Activated T-cell treated with anti-CD3 and anti-CD28 coated beads, Interleukin-2, amount 50 U/mL, for 24 hours (primary cell): Measurements from ENCODE around the gene CD72.

Source experiments
- DNase-seq: peaks from one replicate; pipeline ENCODE4 v3.0.0-alpha.2; 2020
- H3K27ac Mint-ChIP-seq: 2 replicates; pipeline ENCODE4 v1.8.0; 2020; ENCODE audit warnings: mild to moderate bottlenecking, mixed read lengths
- H3K27me3 Mint-ChIP-seq: 2 replicates; pipeline ENCODE4 v1.8.0; 2020; ENCODE audit warnings: mixed read lengths
- H3K36me3 Mint-ChIP-seq: 2 replicates; pipeline ENCODE4 v1.8.0; 2020; ENCODE audit warnings: low read depth, mixed read lengths
- H3K4me1 Mint-ChIP-seq: 2 replicates; pipeline ENCODE4 v1.8.0; 2020; ENCODE audit warnings: low read depth, mixed read lengths
- H3K4me3 Mint-ChIP-seq: 2 replicates; pipeline ENCODE4 v1.8.0; 2020; ENCODE audit warnings: mild to moderate bottlenecking, moderate library complexity, mixed read lengths
- H3K9me3 Mint-ChIP-seq: 2 replicates; pipeline ENCODE4 v1.8.0; 2020; ENCODE audit warnings: mixed read lengths

CD72 gene, protein sequence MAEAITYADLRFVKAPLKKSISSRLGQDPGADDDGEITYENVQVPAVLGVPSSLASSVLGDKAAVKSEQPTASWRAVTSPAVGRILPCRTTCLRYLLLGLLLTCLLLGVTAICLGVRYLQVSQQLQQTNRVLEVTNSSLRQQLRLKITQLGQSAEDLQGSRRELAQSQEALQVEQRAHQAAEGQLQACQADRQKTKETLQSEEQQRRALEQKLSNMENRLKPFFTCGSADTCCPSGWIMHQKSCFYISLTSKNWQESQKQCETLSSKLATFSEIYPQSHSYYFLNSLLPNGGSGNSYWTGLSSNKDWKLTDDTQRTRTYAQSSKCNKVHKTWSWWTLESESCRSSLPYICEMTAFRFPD

DNA sequence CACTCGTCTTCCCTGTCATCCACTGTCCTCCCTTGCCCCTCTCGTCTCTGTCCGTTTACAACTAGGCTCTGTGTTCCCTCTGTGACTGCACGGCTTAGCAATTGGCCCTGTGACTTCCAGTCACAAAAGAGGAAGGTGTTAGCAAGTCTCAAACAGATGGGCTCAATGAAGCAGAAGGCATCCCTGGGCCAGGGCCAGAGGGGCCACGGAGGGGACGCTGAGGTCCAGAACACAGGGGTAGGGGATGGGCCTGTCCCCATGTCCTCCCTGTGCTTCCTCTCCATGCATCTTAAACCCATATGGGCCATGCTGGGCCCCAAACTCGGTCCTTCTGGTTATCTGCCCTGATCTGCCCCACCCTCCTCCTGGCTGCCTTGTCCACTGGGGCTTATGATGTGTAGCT is at the start of gene CD72:
Gene CD72 (minus strand): TSS at position 89 of the 403 bp plus-strand sequence. CDS start 110 bp downstream, outside the sequence.
- DNase-seq, result no peak
- H3K4me3 Mint-ChIP-seq, result peak within 1 kb of the TSS; percentile 74
- H3K27me3 Mint-ChIP-seq, result no peaks in the 10 kb centered on the region
- H3K27ac Mint-ChIP-seq, result peak within 1 kb of the TSS; percentile 89
- no peaks in the 10 kb centered on the region for H3K36me3 Mint-ChIP-seq
- peaks cover 46% of the 10 kb centered on the region for H3K4me1 Mint-ChIP-seq
- H3K9me3 Mint-ChIP-seq, result no peaks in the 10 kb centered on the region

DNA sequence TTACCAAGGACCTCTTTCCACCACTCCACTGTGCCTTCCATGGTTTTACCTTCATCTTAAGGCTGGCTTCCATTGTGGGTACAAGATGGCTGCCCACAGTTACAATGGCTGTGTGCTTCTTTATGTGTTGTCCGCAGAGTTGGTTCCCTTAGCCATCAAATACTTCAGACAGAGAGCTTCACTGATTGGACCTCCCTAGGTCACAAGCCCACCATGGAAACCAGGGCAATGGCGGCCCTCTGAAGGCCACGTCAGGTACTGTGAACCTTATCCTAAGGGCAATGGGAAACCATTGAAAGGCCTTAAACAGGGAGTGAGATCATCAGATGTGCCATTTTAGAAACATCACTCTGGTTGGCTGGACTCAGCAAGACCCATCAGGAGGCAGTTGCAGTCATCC is 49.7 kb upstream of the CD72 start:
- Mint-ChIP-seq H3K27me3 (no peaks in the 10 kb centered on the region), H3K4me1 (peaks cover 27% of the 10 kb centered on the region), H3K4me3 (no peak overlapping the region), H3K27ac (no peak overlapping the region), H3K9me3 (no peaks in the 10 kb centered on the region), H3K36me3 (peaks cover 5% of the 10 kb centered on the region)
- DNase-seq, result no peak

DNA sequence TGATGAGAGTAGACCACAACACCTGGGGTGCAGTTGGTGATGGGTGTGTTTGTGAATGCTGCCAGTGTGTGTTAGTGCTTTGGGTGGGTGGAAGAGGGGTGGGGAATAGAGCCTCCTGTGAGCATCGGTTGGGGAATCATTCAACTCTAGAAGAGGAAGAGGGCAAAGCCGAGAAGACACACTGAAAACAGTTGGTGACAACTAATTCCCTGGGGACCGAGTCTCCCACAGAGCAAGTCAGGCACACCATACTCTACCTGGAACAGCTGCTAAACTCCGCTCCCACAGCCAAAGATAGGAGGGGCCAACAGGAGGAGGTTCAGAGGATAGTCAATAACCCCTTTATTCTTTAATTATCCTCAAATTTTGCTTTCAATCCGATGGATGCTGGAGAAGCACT is 48.3 kb upstream of the CD72 start:
- Mint-ChIP-seq H3K36me3 (peaks cover 19% of the 10 kb centered on the region), H3K4me3 (no peak overlapping the region), H3K9me3 (no peaks in the 10 kb centered on the region), H3K27ac (no peak overlapping the region), H3K27me3 (no peaks in the 10 kb centered on the region), H3K4me1 (peaks cover 40% of the 10 kb centered on the region)
- DNase-seq, result no peak

DNA sequence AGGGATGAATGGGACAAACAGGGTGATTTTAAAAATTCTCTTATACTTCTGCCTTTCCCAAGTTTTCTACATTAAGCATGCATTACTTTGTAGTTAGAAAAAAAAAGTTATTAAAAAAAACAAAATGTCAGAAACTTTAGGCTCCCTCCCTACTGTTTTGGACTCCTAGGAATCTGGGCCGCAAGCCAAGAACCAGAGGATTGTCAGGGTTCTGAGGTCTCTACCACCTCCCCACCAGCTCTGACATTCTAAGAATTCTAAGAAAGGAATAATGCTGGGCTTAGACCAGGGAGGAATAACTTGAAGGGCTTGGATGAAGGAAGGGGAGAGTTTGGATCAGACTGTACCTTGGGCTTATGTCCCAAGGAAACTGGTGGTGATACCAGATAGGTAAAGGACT is 47.8 kb upstream of the CD72 start:
- no peak overlapping the region for H3K27ac Mint-ChIP-seq
- no peaks in the 10 kb centered on the region for H3K27me3 Mint-ChIP-seq
- peaks cover 23% of the 10 kb centered on the region for H3K36me3 Mint-ChIP-seq
- H3K4me3 Mint-ChIP-seq, result peak overlapping the region; percentile 83
- no peaks in the 10 kb centered on the region for H3K9me3 Mint-ChIP-seq
- peaks cover 44% of the 10 kb centered on the region for H3K4me1 Mint-ChIP-seq
- no peak for DNase-seq

DNA sequence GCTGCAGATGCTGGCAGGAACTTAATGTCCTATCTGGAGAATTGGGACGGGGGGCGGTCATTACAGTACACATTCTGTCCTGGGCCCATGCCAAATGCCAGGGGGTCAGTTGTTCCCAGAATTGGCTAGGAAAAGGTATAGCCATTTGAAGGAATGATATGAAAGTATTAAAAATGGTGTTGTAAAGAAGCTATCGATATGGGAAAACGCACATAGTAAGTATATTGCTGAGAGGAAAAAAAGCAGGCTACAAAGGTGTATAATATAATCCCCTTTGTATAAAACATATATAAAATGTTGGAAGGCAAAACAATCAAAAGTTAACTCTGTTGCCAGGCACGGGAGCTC is 47.2 kb upstream of the CD72 start:
- Mint-ChIP-seq H3K27ac (peak overlapping the region; percentile 72), H3K4me3 (peak overlapping the region; percentile 83), H3K27me3 (no peaks in the 10 kb centered on the region), H3K4me1 (peaks cover 50% of the 10 kb centered on the region), H3K36me3 (peaks cover 29% of the 10 kb centered on the region), H3K9me3 (no peaks in the 10 kb centered on the region)
- no peak for DNase-seq

DNA sequence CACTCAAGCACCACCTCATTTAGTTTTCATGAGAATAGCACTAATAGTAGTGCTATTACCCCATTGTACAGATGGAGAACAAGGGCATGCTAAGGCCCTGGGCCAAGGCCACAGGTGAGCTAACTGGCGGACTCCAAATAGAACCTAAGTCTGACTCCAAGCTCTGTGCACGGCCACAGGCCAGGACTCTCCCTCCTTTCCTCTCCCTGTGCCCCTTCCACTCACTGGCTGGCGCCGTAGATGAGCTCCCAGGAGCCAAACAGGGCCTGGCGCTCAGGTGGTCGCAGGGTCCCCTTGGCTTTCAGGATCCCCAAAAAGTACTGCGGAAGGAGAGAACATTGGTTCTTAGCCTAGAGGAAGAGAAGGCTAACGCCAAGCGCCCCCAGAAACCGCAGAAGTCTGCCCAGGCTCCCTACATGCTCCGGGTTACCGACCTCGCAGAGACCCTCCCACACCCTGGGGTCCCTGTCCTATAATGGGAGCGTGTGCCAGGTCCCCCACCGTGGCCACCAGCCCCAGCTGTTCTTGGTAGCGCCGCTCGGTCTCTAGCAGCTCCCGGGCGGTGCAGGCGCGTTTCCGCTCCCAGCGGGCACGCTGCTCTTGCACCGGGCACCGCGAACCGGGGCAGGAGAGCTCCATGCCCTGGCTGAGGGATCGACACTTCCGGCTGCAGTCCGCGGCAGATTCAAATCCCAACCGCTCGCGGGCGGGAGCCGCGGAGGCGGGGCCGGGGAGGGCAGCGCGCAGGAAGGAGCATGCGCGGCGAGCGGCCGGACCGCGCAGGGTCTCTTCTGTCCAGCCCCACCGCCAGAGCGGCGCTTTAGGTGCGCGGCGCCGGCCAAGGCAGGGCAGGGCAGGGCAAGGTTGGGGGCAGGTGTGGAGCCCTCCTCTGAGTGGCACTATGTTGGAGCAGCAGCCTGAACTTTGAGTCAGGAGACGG is 46.6 kb upstream of the CD72 start, which contains the start of gene ARHGEF39:
Gene ARHGEF39 (minus strand): TSS at position 665 of the 940 bp plus-strand sequence. CDS start 26 bp downstream, at position 639.
- Mint-ChIP-seq H3K4me3 (peak within 1 kb of the TSS; percentile 83), H3K9me3 (no peaks in the 10 kb centered on the region), H3K36me3 (peaks cover 35% of the 10 kb centered on the region), H3K4me1 (peaks cover 56% of the 10 kb centered on the region), H3K27ac (peak within 1 kb of the TSS; percentile 72), H3K27me3 (no peaks in the 10 kb centered on the region)
- DNase-seq, result peak; percentile 83

DNA sequence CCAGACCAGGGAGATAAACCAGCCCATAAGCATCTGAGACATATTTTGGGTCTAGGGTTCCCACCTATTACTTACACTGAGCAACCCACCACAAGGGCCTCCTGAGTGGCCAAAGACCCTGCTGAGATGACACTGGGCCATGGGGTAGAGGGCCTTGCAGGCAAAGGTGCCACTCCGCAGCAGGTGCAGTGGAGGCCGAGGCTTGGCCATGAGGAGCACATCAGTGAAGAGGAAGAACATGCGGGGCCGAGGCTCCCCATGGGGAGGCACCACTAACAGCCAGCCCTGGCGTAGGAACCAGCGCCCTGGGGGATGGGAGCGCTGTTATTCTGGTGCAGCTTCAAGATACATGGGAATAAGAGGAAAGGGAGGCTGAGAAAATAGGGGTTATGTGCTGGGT is 44.2 kb upstream of the CD72 start:
- Mint-ChIP-seq H3K4me1 (peaks cover 73% of the 10 kb centered on the region), H3K36me3 (peaks cover 49% of the 10 kb centered on the region), H3K9me3 (no peaks in the 10 kb centered on the region), H3K27ac (peak overlapping the region; percentile 77), H3K4me3 (no peak overlapping the region), H3K27me3 (peaks cover 3% of the 10 kb centered on the region)
- DNase-seq, result no peak

DNA sequence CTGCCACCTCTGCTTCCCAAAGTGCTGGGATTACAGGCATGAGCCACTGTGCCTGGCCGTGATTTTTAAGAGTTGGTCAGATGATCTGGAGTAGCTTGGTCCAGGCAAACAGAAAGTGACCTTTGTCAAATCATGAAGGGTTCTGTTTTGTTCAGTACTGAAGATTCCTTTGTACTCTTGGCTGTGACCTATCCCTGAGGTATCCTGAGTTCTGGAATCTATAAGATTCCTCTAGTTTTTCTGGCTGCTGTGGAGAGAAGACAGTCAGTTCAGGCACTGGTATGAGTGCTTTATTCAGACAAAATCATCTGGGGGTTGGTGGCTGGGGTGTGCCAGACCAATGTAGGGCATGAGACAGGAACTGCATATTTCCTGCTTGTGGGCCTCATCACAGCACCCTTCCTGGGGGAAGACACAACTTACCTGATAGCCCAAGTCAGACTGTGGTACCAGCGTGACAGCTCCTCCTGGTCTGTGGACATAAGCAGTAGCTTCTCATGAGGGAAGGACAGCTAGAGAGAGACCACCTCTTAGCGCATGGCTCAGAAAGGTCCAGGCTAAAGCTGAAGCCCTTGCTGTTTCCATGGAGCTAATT is 43.6 kb upstream of the CD72 start:
- H3K36me3 Mint-ChIP-seq, result peaks cover 49% of the 10 kb centered on the region
- peak overlapping the region; percentile 77 for H3K27ac Mint-ChIP-seq
- DNase-seq, result no peak
- H3K27me3 Mint-ChIP-seq, result peaks cover 3% of the 10 kb centered on the region
- peaks cover 78% of the 10 kb centered on the region for H3K4me1 Mint-ChIP-seq
- H3K9me3 Mint-ChIP-seq, result no peaks in the 10 kb centered on the region
- H3K4me3 Mint-ChIP-seq, result no peak overlapping the region

DNA sequence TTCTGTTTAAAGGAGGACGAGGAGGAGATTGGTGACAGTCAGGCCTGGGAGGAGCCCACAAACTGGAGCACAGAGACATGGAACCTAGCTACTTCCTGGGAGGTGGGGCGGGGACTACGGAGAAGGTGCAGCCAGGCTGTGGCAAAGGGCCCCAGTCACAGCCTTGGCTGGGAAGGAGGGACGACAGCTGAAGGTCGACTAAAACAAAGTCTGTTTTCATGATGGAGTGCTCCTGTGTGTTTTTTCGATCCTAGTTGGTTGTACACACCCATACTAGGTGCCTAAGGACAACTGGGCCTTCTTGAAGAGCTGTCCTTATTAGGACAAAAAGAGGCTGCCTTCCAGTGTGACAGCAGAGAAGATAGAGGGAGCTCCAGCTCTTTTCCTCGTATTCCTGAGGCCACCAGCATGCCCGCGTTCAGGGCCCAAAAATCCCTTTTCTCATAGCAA is 42.8 kb upstream of the CD72 start:
- peaks cover 49% of the 10 kb centered on the region for H3K36me3 Mint-ChIP-seq
- DNase-seq, result no peak
- H3K4me1 Mint-ChIP-seq, result peaks cover 84% of the 10 kb centered on the region
- peak overlapping the region; percentile 67 for H3K27ac Mint-ChIP-seq
- H3K4me3 Mint-ChIP-seq, result no peak overlapping the region
- H3K27me3 Mint-ChIP-seq, result peaks cover 3% of the 10 kb centered on the region
- H3K9me3 Mint-ChIP-seq, result no peaks in the 10 kb centered on the region

DNA sequence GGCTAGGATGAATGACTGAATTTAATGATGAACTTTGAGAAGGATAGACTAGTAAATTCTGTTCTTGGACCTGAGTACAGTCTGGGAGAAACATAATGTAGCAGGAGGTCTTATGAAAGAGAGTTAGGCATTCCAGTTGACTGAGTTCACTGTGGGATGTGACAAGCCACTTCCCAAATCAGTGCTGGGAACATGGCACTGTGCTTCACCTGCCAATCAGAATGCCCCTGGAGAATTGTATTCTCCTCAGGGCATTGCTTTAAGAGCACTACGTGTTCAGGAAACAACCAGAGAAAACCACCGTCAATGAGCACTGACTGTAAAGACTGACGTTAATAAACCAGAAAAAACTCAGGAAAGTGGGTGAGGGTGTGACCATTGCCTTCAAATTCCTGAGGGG is 41.1 kb upstream of the CD72 start:
- Mint-ChIP-seq H3K36me3 (peaks cover 49% of the 10 kb centered on the region), H3K27me3 (peaks cover 3% of the 10 kb centered on the region), H3K4me1 (peaks cover 78% of the 10 kb centered on the region), H3K27ac (peak overlapping the region; percentile 100), H3K4me3 (peak overlapping the region; percentile 86), H3K9me3 (no peaks in the 10 kb centered on the region)
- no peak for DNase-seq

DNA sequence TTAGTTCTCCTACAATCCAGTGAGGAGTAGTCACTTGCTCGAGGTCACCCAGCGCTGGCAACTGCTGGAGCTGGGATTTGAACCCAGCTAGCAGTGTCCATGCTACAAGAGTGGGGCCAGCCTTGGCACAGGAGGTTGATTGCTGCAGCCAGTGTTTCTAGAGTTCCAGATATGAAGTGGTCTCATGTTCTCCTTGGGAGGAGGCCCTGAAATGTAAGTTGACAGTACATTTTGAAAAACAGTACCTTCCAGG is 40.7 kb upstream of the CD72 start:
- Mint-ChIP-seq H3K27ac (peak overlapping the region; percentile 100), H3K4me1 (peaks cover 78% of the 10 kb centered on the region), H3K36me3 (peaks cover 49% of the 10 kb centered on the region), H3K4me3 (peak overlapping the region; percentile 86), H3K27me3 (peaks cover 3% of the 10 kb centered on the region), H3K9me3 (no peaks in the 10 kb centered on the region)
- no peak for DNase-seq

DNA sequence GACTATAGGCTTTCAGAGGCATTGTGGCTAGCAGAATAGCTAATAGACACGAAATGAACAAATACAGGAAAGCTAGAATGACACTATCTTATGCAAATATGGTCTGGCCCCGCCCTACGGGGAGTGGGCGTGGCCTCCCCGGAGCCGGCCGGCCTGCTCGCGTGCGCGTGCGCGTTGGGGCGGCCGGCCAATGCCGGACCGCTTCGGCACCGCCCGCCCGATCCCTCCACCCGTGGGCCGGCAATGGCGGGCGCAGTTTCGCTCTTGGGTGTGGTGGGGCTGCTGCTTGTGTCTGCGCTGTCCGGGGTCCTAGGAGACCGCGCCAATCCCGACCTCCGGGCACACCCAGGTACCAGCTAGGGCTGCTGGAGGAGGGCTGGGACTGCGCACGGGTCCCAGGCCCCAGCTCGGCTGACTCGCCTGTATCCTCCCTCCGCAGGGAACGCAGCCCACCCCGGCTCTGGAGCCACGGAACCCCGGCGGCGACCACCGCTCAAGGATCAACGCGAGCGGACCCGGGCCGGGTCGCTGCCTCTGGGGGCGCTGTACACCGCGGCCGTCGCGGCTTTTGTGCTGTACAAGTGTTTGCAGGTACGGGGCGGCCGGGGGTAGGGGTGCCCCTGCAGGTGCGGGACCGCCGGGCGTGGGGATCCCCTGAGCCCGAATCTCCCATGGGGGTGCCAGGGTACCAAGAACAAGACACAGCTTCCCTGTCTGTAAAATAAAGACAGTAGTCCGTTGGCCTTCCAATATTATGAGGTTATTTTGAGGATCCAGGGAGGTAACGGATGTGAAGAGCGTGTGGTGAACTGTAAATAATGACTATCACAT is 40.1 kb upstream of the CD72 start, which contains the start of gene CCDC107:
Gene CCDC107 (plus strand): TSS at position 156 of the 831 bp plus-strand sequence. CDS start 88 bp downstream, at position 244.
- H3K27me3 Mint-ChIP-seq, result peaks cover 3% of the 10 kb centered on the region
- peak; percentile 91 for DNase-seq
- H3K4me1 Mint-ChIP-seq, result peaks cover 74% of the 10 kb centered on the region
- peak within 1 kb of the TSS; percentile 100 for H3K27ac Mint-ChIP-seq
- no peaks in the 10 kb centered on the region for H3K9me3 Mint-ChIP-seq
- peak within 1 kb of the TSS; percentile 86 for H3K4me3 Mint-ChIP-seq
- H3K36me3 Mint-ChIP-seq, result peaks cover 47% of the 10 kb centered on the region

DNA sequence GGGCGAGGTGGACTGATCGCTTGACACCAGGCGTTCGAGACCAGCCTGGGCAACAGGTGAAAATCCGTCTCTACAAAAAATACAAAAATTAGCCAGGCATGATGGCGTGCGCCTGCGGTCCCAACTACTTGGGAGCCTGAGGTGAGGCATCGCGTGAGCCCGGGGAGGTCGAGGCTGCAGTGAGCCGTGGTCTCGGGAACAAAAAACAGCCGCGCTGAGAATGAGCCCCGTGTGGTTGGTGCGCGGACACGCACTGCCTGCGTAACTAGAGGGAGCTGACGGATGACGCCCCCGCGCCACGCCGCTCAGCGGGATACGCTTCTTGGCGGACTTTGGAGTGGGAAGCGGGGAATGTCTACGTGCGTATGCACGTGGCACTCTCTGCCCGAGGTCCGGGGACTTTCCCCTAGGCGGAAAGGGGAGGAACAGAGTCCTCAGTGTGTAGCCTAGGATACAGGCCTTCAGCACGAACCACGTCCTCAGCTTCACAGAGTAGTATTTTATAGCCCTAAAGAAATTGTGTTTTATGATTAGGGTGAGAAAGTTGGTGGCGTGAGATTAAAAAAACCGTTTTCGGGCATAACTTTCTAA is 39.4 kb upstream of the CD72 start, which contains the start of gene RMRP:
Gene RMRP (minus strand): TSS at position 474 of the 591 bp plus-strand sequence.
- H3K4me3 Mint-ChIP-seq, result peak within 1 kb of the TSS; percentile 86
- peak; percentile 94 for DNase-seq
- H3K27me3 Mint-ChIP-seq, result peaks cover 3% of the 10 kb centered on the region
- peak within 1 kb of the TSS; percentile 100 for H3K27ac Mint-ChIP-seq
- peaks cover 40% of the 10 kb centered on the region for H3K36me3 Mint-ChIP-seq
- H3K9me3 Mint-ChIP-seq, result no peaks in the 10 kb centered on the region
- H3K4me1 Mint-ChIP-seq, result peaks cover 67% of the 10 kb centered on the region
